Panc1 (cell line): ENCODE data around the gene TMEM131L. TPM values are rescaled to one million over a fixed set of nuclear protein-coding genes. Genes with fewer than 3 reads are reported as not detected.
"Not testable (repeated sequence)": the region's sequence is repeated elsewhere in the genome, so short reads cannot be mapped to it uniquely, and the experiment has no call there.

Source experiments
- ATAC-seq: fragments of 200-7000 bp; cut with Tn5 transposase; 2 replicates; pipeline ENCODE4 v1.9.1; 2020; ENCODE audit warnings: mild to moderate bottlenecking, moderate library complexity
- BruUV-seq: library from RNA; stranded (reverse); fragments of 400-500 nt; replicated peaks from 2 replicates; lab custom pipeline; 2021; lab: Mats Ljungman, UMichigan
- CTCF ChIA-PET: fragments of 300-600 bp; sonication (Branson Sonifier 250); formaldehyde crosslinking; loops from one replicate; lab custom pipeline; 2022; ENCODE audit warnings: antibody characterized with exemption; lab: Charles Lee
- POLR2A ChIA-PET: fragments of 300-600 bp; sonication (Branson Sonifier 250); formaldehyde crosslinking; loops from one replicate; lab custom pipeline; 2022; ENCODE audit warnings: antibody characterized with exemption; lab: Charles Lee
- DNase-seq: peaks from one replicate; pipeline ENCODE4 v3.0.0-alpha.2; 2010; ENCODE audit warnings: low read depth, low spot score
- H3K27ac ChIP-seq: 2 replicates; pipeline ENCODE4 v1.5.1; 2011; ENCODE audit warnings: mild to moderate bottlenecking, low read length, inconsistent platforms
- H3K27me3 ChIP-seq: fragments of 200-500 bp; sonication (Bioruptor generic); 2 replicates; pipeline ENCODE4 v1.6.0; 2014; ENCODE audit warnings: low read length, inconsistent platforms; ENCODE audit not compliant: control insufficient read depth, insufficient read depth
- H3K36me3 ChIP-seq: fragments of 200-500 bp; sonication (Bioruptor generic); 2 replicates; pipeline ENCODE4 v1.5.1; 2014; ENCODE audit warnings: inconsistent platforms, mild to moderate bottlenecking, low read length, moderate library complexity; ENCODE audit not compliant: control insufficient read depth, insufficient read depth
- H3K4me1 ChIP-seq: 2 replicates; pipeline ENCODE4 v1.5.1; 2011; ENCODE audit warnings: inconsistent platforms, mild to moderate bottlenecking, low read length, moderate library complexity; ENCODE audit not compliant: control insufficient read depth, insufficient read depth
- H3K4me3 ChIP-seq, 2 experiments: 2 replicates each; pipeline ENCODE4 v1.5.1; 2011 to 2012; ENCODE audit warnings: low read depth in 2 of 2, low read length in 2 of 2, mild to moderate bottlenecking in 2 of 2, inconsistent platforms in 1 of 2, moderate library complexity in 1 of 2
- H3K9me3 ChIP-seq: fragments of 200-500 bp; sonication (Bioruptor generic); 2 replicates; pipeline ENCODE4 v1.5.1; 2014; ENCODE audit warnings: low read depth, mild to moderate bottlenecking, inconsistent platforms, low read length, moderate library complexity; ENCODE audit not compliant: control insufficient read depth, insufficient read depth
- CTCF ChIP-seq: fragments of 450-650 bp; IDR thresholded peaks from 2 replicates; pipeline ENCODE4 v1.5.1; 2017; ENCODE audit warnings: mild to moderate bottlenecking
- POLR2AphosphoS5 ChIP-seq: IDR thresholded peaks from 2 replicates; pipeline ENCODE4 v1.6.1; 2012; ENCODE audit warnings: mild to moderate bottlenecking, low read depth, low read length, moderate library complexity
- REST ChIP-seq, 2 experiments: IDR thresholded peaks; 2 replicates each; pipeline ENCODE4 v1.6.1; 2011 to 2012; ENCODE audit warnings: low read depth in 2 of 2, control low read depth in 1 of 2, low read length in 1 of 2, mild to moderate bottlenecking in 1 of 2, moderate library complexity in 1 of 2; ENCODE audit not compliant: insufficient read depth in 1 of 2
- SIN3A ChIP-seq: IDR thresholded peaks from 2 replicates; pipeline ENCODE4 v1.6.1; 2012; ENCODE audit warnings: low read depth, mild to moderate bottlenecking, low read length, moderate library complexity, borderline replicate concordance; ENCODE audit not compliant: insufficient read depth
- TCF7L2 ChIP-seq: IDR thresholded peaks from 2 replicates; pipeline ENCODE4 v1.6.1; 2011; ENCODE audit warnings: mild to moderate bottlenecking, low read depth, low read length, inconsistent platforms
- in situ Hi-C: cut with HindIII; loops from 2 replicates; pipeline ENCODE4 v1.10.0; 2016; ENCODE audit warnings: low sequenced_read_pairs, low pct_unique_long_range_greater_than_20kb
- intact Hi-C: fragments of 100-400 bp; cut with micrococcal nuclease; formaldehyde crosslinking; loops from one replicate; pipeline ENCODE4 v1.10.0; 2022; ENCODE audit not compliant: unreplicated experiment
- total RNA-seq: library from RNA; stranded (reverse); gene quantifications from one replicate; pipeline ENCODE4 v1.2.1, GENCODE V29; 2021; ENCODE audit not compliant: unreplicated experiment

The TMEM131L gene
- total RNA-seq, 1 experiment from 2014 or later = 13.5 TPM

GRCh38 chr4:153453402-153453801 is 12.8 kb upstream of the TMEM131L start:
- Histone ChIP-seq H3K27me3 (no peaks in the 10 kb centered on the region), H3K36me3 (no peaks in the 10 kb centered on the region), H3K9me3 (no peaks in the 10 kb centered on the region), H3K4me1 (no peaks in the 10 kb centered on the region), H3K27ac (no peak overlapping the region), H3K4me3 (no peak overlapping the region)
- DNase-seq = no peak
- no peak for TF ChIP-seq CTCF
- TF ChIP-seq TCF7L2 = no peak
- TF ChIP-seq REST (IDR thresholded peaks at IDR 0.05; ENCODE audit: insufficient read depth in 1 of 2, low read depth in 2 of 2, low read length in 1 of 2) = no peak
- TF ChIP-seq POLR2AphosphoS5 = no peak
- TF ChIP-seq SIN3A = no peak
- POLR2A ChIA-PET = no interaction called here
- intact Hi-C loops = no loop called here
- in situ Hi-C loops = no loop called here
- CTCF ChIA-PET = no interaction called here
- ATAC-seq = no peak
- no TSS peak for BruUV-seq

GRCh38 chr4:153458969-153459368 is 7.2 kb upstream of the TMEM131L start:
- H3K27ac ChIP-seq = no peak overlapping the region
- no peak overlapping the region for H3K4me3 ChIP-seq
- DNase-seq = no peak
- intact Hi-C loops (no loop called here), in situ Hi-C loops (no loop called here)
- no peaks in the 10 kb centered on the region for H3K9me3 ChIP-seq
- ChIA-PET POLR2A (no interaction called here), CTCF (no interaction called here)
- no TSS peak for BruUV-seq
- ATAC-seq = no peak
- H3K27me3 ChIP-seq = no peaks in the 10 kb centered on the region
- no peaks in the 10 kb centered on the region for H3K36me3 ChIP-seq
- TF ChIP-seq POLR2AphosphoS5 = no peak
- no peaks in the 10 kb centered on the region for H3K4me1 ChIP-seq

- DNase-seq, BruUV-seq, POLR2A ChIA-PET, H3K4me3 ChIP-seq, intact Hi-C loops, ATAC-seq, CTCF ChIA-PET, H3K4me1 ChIP-seq, in situ Hi-C loops, H3K27me3 ChIP-seq, H3K27ac ChIP-seq, H3K36me3 ChIP-seq, H3K9me3 ChIP-seq: not testable (repeated sequence)
These were observed 4.6 kb upstream of the TMEM131L start for GRCh38 chr4:153461549-153461948.
